Stimulated activated CD4-positive, alpha-beta T cell treated with anti-CD3 and anti-CD28 coated beads, Interleukin-1b, Interleukin-23, amount 100 ng/mL, for 24 hours (primary cell): Measurements from ENCODE around the gene LIPE.
"Not testable (repeated sequence)": the region's sequence is repeated elsewhere in the genome, so short reads cannot be mapped to it uniquely, and the experiment has no call there.

Experiments used
- DNase-seq, 4 experiments: peaks; one replicate each; pipeline ENCODE4 v3.0.0-alpha.2; 2020; ENCODE audit warnings: low read depth in 4 of 4, low spot score in 1 of 4

The LIPE gene, protein sequence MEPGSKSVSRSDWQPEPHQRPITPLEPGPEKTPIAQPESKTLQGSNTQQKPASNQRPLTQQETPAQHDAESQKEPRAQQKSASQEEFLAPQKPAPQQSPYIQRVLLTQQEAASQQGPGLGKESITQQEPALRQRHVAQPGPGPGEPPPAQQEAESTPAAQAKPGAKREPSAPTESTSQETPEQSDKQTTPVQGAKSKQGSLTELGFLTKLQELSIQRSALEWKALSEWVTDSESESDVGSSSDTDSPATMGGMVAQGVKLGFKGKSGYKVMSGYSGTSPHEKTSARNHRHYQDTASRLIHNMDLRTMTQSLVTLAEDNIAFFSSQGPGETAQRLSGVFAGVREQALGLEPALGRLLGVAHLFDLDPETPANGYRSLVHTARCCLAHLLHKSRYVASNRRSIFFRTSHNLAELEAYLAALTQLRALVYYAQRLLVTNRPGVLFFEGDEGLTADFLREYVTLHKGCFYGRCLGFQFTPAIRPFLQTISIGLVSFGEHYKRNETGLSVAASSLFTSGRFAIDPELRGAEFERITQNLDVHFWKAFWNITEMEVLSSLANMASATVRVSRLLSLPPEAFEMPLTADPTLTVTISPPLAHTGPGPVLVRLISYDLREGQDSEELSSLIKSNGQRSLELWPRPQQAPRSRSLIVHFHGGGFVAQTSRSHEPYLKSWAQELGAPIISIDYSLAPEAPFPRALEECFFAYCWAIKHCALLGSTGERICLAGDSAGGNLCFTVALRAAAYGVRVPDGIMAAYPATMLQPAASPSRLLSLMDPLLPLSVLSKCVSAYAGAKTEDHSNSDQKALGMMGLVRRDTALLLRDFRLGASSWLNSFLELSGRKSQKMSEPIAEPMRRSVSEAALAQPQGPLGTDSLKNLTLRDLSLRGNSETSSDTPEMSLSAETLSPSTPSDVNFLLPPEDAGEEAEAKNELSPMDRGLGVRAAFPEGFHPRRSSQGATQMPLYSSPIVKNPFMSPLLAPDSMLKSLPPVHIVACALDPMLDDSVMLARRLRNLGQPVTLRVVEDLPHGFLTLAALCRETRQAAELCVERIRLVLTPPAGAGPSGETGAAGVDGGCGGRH

DNA sequence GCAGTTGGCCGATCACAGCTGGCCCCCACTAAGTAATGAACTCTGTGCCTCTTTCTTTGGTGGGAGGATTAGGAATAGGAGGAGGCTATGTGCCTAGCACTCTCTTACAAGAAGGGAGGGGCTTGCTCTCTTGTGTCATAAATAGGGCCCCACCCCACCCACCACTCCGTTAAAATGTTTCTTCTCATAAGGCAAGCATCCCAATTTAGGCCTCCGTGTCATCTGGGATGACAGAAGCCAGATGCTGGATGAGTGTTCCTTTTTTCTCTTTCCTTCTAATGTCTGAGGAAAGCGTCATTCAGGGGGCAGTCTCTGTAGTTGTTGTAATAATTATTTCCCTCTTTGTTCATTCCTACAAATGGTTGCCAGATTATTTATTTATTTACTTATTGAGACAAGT is at the start of gene LIPE:
Gene LIPE, minus strand, starts transcription at position 76 of the 400 bp plus-strand sequence. CDS start 239 bp downstream, outside the sequence.
- no peak for DNase-seq

DNA sequence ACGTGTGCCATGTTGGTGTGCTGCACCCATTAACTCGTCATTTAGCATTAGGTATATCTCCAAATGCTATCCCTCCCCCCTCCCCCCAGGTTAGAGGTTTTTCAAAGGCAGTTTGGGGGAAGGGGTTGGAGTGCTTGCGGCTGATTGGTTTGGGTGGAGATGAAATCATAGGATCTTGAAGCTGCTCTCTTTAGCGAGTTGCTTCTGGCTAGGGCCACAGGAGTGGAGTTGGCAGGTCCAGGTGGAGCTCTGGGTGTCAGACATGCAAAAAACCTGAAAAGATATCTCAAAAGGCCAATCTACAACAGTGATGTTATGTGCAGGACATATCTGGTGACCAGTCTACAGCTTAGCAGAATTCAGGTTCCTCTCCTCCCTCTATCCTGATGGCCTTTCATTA is 48.2 kb upstream of the LIPE start:
- no peak for DNase-seq

DNA sequence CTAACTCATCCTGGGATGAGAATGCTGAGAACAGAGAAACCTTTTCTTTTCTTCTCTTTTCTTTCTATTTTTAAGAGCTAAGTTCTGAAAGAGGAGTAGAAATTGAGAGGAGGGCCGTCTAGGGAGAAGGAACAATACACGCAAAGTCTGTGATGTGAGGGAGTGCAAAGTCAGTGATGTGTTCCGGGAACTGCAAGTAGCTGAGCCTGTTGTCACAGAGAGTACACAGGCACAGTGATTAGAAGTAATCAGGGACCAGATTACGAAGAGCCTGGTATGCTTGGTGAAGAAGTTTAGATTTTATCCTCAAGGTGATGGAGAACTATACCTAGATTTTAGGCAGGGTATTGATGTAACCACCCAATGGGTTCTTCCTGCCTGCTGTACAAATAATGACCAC is 47.6 kb upstream of the LIPE start:
- DNase-seq: no peak

DNA sequence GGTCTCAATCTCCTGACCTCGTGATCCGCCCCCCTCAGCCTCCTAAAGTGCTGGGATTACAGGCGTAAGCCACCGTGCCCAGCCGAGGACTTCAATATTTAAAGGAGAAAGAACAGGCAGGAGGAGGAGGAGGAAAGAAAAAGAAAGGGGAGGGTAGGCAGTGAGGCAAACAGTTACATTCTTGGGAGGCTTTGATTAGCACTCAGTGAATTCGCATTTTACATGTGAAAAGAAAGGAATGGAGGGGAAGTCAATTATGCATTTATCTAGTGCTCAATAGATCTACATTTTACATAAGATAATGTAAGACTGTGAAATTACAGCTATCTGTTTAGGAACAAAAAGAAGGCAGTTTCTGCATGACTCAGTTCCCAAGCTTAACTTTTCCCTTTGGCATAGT is 46.5 kb upstream of the LIPE start:
- DNase-seq: no peak

DNA sequence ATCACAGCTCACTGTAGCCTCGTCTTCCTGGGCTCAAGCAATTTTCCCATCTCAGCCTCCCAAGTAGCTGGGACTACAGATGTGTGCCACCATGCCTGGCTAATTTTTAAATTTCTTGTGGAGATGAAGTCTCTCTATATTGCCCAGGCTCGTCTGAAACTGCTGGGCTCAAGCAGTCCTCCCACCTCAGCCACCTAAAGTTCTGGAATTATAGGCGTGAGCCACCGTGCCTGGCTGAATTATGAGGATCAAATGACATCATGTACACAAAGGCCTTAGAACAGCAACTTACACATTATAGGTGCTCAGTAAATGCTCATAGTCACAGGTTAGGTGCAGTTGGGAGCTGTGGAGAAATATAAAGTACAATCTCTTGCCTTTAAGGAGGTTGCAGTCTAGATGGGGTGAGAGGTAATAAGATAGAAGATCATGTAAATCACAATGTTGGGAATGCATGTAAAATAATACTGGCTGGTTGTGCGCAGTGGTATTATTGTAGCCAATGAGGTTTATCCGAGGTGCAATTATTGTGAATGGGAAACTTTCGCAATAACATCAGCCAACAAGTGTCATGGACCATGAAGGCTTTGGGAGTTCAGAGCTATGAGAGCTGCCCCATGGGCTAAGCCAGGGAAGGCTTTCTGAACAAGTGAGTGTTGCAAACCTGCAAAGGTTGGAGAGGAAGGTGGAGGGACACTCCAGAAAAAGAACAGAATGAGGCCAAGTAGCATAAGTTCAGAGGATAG is 45.4 kb upstream of the LIPE start:
- DNase-seq: no peak

DNA sequence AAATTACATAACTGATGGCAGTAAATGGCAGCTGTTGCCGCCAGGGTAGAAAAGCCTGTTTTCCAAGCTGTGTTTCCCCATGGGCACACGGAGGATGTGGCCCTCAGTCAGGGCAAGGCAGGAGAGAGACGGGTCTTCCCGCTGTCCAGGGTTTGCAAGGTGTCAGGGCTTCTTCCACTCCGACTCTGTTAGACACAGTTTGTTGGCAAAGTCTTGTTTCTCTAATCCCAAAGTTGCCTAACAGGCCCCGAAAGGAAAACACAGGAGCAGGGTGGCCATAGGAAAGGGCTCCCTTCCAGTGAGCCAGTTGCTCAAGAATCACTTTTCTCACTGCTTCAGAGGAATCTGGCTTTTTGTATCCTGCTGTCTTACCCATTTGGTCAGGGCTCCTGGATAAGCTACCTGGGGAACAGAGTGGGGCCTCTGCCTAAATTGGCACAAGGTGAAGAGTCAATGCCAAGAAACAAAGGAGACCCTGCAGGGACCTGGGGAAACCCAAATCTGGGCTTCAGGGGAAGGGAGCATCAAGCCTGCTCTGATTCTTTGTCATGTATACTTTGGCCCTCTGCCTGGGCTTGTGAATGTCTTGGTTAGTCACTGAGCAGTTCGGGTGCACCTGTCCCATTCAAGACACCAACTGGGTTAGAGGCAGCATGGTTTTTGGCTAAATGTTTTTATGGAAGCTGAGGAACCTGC is 44.5 kb upstream of the LIPE start:
- no peak for DNase-seq

DNA sequence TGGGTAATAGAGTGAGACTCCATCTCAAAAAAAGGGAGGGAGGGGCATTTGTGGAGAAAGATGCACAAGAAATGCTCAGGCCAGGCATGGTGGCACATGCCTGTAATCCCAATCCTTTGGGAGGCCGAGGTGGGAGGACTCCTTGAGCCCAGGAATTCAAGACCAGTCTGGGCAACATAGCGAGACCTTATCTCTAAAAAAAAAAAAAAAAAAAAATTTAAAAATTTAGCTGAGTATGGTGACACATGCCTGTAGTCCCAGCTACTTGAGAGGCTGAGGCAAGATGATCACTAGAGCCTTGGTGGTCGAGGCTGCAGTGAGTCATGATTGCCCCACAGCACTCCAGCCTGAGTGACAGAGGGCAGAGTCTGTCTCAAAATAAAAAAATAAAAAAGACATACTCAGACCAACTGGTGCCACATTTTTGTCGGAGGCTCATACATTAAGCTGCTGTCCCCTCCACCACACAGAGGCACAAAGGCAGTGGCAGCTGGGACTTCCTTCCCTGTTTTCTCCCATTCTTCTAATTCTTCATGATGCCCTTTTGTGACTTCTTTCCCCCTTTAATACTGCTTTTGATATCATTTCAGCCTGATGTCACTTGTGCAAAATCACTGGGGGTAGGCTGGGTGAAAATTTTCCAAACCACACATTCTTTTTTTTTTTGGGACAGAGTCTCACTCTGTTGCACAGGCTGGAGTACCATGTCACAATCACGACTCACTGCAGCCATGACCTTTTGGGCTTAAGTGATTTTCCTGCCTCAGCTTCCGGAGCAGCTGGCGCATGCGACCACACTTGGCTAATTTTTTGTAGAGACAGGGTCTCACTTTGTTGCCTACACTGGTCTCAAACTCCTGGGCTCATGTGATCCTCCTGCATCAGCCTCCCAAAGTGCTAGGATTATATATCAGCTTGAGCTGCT is 42.4 kb upstream of the LIPE start:
- no peak for DNase-seq

DNA sequence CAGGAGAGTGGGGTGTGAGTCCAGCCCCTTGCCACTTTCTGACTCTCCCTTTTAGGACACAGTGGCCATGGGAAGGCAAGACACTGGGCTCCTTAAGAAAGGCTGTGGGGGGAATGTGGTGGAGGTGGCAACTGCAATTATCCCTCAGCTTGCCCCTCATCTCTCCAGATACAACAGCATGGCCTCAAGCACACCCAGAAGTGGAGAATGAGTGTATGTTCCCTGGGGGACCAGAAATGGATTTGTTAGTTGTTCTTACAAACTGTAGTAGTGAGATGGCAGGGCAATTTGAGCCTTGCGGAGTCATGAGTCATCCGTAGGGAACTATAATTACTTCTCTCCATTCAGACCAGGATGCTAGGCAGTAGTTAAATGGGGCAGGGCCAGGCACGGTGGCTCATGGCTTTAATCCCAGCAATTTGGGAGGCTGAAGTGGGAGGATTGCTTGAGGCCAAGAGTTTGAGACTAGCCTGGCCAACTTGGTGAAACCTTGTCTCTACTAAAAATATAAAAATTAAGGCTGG is 41.1 kb upstream of the LIPE start:
- DNase-seq: no peak

DNA sequence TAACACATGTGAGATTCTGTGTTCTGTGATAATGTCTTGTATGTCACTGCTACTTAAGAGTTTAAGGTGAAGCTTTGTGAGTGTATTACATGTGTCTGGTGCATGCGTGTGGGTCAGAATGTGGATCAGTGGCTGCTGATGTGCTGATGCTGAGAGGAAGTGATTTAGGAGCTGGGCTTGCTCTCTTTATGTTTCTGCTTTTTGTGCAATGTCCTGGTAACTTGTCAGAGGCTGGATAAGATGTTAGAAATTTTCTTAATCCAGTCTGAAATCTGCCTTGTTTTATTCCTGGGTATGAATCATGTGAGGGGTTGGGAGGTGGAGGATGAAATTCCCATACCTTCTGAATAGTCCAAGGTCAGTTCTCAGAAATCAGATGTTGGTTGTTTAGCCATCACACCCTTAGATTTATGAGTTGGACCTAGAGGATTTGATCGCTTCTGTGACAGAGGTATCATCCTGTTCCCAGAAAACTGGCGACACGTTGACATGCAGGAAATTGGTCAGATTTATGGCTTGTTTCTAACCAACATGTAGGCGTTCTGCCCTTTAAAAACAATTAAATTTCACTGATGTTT is 40.1 kb upstream of the LIPE start:
- DNase-seq: no peak

DNA sequence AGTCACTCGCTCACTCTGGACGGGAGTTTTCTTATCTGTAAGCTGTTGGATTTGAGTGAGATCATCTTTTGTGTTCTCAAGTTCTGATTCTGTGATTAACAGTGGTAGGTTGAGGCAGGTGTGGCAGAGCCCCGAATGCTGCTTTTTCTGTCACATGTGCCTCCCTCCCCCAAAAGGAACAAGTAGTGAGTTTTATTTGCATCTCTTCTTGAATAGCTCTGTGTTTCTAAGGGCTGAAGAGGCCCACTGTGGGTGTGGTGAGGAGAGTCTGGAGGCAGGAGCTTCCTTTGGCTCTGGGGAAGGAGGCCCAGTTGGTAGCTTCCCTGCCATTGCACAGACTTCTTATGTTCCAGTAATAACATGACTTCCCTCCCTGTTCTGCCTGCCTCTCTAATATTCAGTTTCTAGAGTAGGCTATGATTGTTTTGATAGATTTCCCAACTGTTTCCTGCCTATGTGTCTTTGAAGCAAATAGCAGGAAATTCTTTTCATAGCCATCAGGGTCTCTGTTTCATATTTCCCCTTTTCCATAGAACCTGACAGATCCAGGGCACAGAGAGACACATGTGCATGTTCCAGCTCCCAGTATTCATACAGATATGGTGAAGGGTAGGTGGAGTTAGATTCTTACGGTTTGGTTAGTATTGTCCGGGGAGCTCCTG is 39.5 kb upstream of the LIPE start:
- DNase-seq: no peak

DNA sequence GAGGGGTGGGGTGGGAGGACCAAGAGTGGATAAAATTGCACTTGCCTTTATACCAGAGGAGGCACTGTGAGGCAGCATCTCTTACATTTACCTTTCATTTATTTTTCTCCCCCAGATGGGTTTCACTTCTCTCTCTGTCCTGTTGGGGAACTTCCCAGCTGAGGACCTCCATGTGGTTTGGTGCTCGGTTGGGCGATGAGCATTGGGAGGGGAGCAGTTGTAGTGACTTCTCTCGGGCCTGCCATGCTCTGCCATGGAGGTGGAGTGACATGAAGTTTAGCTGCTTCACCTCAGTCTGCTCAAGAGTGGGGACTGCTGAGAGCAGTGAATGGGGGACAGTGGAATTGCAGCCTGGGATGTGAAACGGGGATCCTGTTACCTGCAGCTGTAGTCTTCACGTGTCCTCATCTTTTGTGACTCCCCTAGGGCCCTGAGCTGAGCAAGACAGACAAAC is 38.7 kb upstream of the LIPE start:
- no peak for DNase-seq

DNA sequence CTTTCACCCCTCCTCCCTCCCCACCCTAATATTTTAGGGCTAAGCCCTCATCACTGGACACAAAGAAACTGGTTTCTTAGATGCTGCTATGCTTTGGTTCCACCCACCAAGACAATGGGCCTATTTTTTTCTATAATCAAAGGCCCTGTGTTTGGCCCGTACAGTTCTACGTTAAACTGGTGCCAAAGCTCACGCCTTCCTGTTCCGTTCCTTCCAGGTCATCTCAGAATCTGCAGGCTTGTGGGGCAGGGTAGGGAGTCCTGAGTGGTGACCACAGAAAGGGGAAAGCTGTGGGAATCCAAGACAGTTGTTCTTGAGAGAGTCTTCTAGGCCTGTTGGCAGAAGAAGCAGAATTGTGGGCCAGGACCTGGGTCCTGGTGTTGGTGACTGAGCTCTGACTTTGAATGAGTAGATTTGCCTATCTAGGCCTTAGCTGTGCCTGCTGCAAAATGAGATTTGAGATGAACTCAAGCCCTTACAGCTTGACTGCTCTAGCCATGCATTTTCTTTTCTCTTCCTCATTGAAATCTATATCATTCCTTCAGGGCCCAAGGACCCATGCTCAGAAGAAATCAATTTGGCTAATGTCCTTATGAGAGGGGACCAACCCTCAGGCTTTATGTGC is 34.6 kb upstream of the LIPE start:
- no peak for DNase-seq

DNA sequence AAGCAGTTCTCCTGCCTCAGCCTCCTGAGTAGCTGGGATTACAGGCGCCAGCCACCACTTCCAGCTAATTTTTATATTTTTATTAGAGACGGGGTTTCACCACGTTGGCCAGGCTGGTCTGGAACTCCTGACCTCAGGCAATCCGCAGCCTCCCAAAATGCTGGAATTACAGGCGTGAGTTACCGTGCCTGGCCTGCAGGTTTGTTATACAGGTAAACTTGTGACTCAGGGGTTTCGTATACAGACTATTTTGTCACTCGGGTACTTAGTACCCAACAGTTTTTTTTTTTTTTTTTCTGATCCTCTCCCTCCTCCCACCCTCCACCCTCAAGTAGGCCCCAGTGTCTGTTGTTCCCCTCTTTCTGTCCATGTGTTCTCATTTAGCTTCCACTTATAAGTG is 34.0 kb upstream of the LIPE start:
- DNase-seq: not testable (repeated sequence)

DNA sequence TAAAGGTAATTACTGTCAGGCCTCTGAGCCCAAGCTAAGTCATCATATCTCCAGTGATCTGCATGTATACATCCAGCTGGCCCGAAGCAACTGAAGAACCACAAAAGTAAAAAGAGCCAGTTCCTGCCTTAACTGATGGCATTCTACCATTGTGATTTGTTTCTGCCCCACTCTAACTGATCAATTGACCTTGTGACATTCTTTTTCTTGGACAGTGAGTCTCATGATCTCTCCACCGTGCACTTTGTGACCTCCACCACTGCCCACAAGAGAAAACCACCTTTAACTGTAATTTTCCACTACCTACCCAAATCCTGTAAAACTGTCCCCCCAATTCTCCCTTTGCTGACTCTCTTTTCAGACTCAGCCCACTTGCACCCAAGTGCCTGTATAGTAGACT is 32.7 kb upstream of the LIPE start:
- no peak for DNase-seq

DNA sequence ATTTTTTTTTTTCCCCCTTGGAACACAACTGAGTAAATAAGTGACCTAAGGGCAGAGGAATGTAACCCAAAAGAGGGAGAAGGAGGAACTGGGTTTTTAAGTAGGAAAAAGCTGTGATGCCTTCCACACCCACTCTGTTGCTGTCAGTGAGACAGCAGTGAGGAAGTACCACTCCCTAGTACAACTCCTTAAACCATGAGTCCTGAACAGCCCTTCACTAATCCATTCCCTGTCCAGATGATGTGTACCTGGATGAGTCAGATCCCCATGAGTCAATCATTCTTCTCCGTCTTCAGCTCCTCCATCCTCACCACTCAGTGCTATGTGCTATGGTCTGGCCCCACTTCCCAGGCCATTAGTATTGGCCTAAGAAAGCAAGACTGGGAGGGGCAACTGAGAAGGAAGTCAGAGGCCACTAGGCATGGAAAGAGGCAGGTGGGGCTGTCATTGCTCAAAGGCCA is 28.5 kb upstream of the LIPE start:
- DNase-seq: no peak

DNA sequence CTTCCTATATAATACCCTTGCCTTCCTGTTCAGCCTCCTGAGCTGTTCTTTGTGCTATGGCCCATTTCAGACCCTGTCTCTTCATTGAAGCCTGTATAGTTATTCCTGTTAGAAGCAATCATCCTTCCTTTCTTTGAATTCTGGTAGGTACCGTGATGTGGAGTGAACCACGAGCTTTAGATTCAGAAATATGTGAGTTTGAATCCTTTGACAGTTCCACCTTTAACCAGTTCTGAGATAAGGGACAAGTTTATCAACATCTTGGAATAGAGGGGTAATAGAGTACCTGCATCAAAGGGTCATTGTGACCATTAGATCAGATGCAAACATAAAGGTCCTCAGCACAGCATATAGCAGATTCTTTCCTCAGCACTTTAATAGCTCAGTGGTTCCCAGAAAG is 27.9 kb upstream of the LIPE start:
- DNase-seq: no peak

DNA sequence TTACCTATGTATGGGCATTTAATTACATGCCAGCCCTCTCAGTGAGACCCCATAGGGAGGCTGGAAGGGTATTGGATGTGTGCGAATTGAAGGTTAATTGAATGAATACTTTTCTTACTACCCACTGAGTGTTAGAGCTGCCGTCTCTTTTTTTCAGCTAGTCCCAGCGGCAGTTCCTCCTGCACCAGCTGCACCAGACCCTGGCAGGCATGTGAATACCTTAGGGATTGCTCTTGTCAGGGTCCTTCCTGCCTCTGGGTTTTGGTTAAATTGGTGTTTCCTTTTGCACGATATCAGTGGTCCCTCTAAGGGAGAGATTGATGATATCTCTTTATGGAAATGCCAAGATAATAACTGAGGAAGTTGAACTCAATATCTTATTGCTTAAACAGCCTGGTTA is 25.4 kb upstream of the LIPE start:
- no peak for DNase-seq
